A549 (cell line): ENCODE measurements around the gene MYO15A. TPM values are rescaled to one million over a fixed set of nuclear protein-coding genes. Genes with fewer than 3 reads are reported as not detected.

ENCODE experiments used
- ATAC-seq, 2 experiments: fragments of 200-7000 bp in 1 of 2; fragments of >200 bp in 1 of 2; cut with Nextera tagmentation in 1 of 2; cut with Tn5 transposase in 1 of 2; 3 replicates each; pipeline versions ENCODE4 v1.8.0 to v1.9.1; 2018 to 2020; ENCODE audit warnings: mild to moderate bottlenecking in 1 of 2, moderate library complexity in 1 of 2
- CTCF ChIA-PET: fragments of 300-600 bp; sonication (Branson Sonifier 250); formaldehyde crosslinking; extraction: SDS; loops from one replicate; lab custom pipeline; 2021; ENCODE audit warnings: antibody characterized with exemption, inconsistent platforms; lab: Yijun Ruan, JAX
- POLR2A ChIA-PET: fragments of 350-600 bp; formaldehyde crosslinking; extraction: SDS; loops from one replicate; lab custom pipeline; 2021; ENCODE audit warnings: antibody characterized with exemption, inconsistent platforms; lab: Yijun Ruan, JAX
- DNase-seq, 2 experiments: peaks; one replicate each; pipeline versions ENCODE4 v3.0.0 to v3.0.0-alpha.2; 2011 to 2016; ENCODE audit warnings: low read depth in 1 of 2, low spot score in 1 of 2
- FAIRE-seq: peaks from 2 replicates; lab custom pipeline; 2011; peaks lifted over from hg19 to GRCh38; lab: Jason Lieb, UNC
- H3K27ac ChIP-seq, 2 experiments: fragments of >200 bp; sonication (Bioruptor Twin); formaldehyde crosslinking; 3 replicates each; pipeline ENCODE4 v1.5.1; 2016 to 2017
- H3K4me1 ChIP-seq: fragments of >200 bp; sonication (Bioruptor Twin); formaldehyde crosslinking; 3 replicates; pipeline ENCODE4 v1.6.1; 2016
- H3K4me2 ChIP-seq: fragments of >200 bp; sonication (Bioruptor Twin); formaldehyde crosslinking; 3 replicates; pipeline ENCODE4 v1.6.1; 2016
- H3K4me3 ChIP-seq: fragments of >200 bp; sonication (Bioruptor Twin); formaldehyde crosslinking; 3 replicates; pipeline ENCODE4 v1.5.1; 2016
- H3K9me3 ChIP-seq: fragments of >200 bp; sonication (Bioruptor Twin); formaldehyde crosslinking; 3 replicates; pipeline ENCODE4 v1.6.1; 2016
- CBX2 ChIP-seq: fragments of 200-600 bp; sonication (generic); IDR thresholded peaks from 2 replicates; pipeline ENCODE4 v1.6.1; 2016; ENCODE audit warnings: low read depth, mild to moderate bottlenecking, borderline replicate concordance
- ESRRA ChIP-seq: fragments of 150-350 bp; IDR thresholded peaks from 2 replicates; pipeline ENCODE4 v1.6.1; 2014; ENCODE audit warnings: mild to moderate bottlenecking, low read length, borderline replicate concordance
- FOSB ChIP-seq: fragments of 250-450 bp; sonication (Bioruptor Pico); IDR thresholded peaks from 2 replicates; pipeline ENCODE4 v1.5.0; 2020; ENCODE audit warnings: mild to moderate bottlenecking, moderate library complexity
- GATA3 ChIP-seq: IDR thresholded peaks from 2 replicates; pipeline ENCODE4 v1.6.1; 2012; ENCODE audit warnings: borderline replicate concordance
- HOXB13 ChIP-seq: fragments of 250-450 bp; sonication (Bioruptor Pico); IDR thresholded peaks from 2 replicates; pipeline ENCODE4 v1.5.0; 2020; ENCODE audit warnings: low read depth, mild to moderate bottlenecking, moderate library complexity
- JUN ChIP-seq, 2 experiments: fragments of >200 bp; sonication (Bioruptor Twin); formaldehyde crosslinking; IDR thresholded peaks; 2 replicates in 1 of 2; 3 replicates in 1 of 2; pipeline ENCODE4 v1.6.1; 2016 to 2017
- JUNB ChIP-seq: fragments of >200 bp; sonication (Bioruptor Twin); formaldehyde crosslinking; IDR thresholded peaks from 2 replicates; pipeline ENCODE4 v1.6.1; 2016
- KDM1A ChIP-seq: fragments of 200-600 bp; sonication (generic); IDR thresholded peaks from 2 replicates; pipeline ENCODE4 v1.6.1; 2016; ENCODE audit warnings: low read depth, mild to moderate bottlenecking
- KDM5A ChIP-seq: fragments of 200-600 bp; sonication (generic); IDR thresholded peaks from 2 replicates; pipeline ENCODE4 v1.6.1; 2016; ENCODE audit warnings: antibody characterized with exemption, mild to moderate bottlenecking
- MAX ChIP-seq: IDR thresholded peaks from 2 replicates; pipeline ENCODE4 v1.6.1; 2012
- MYC ChIP-seq: IDR thresholded peaks from 2 replicates; pipeline ENCODE4 v1.6.1; 2012; ENCODE audit warnings: mild to moderate bottlenecking, inconsistent platforms, low read length, improper control_type of control experiment, borderline replicate concordance
- PBX3 ChIP-seq: IDR thresholded peaks from 2 replicates; pipeline ENCODE4 v1.6.1; 2012
- PHF8 ChIP-seq: fragments of 200-600 bp; sonication (generic); IDR thresholded peaks from 2 replicates; pipeline ENCODE4 v1.6.1; 2016; ENCODE audit warnings: low read depth, mild to moderate bottlenecking, antibody characterized with exemption, moderate library complexity, borderline replicate concordance
- RAD21 ChIP-seq, 2 experiments: fragments of >200 bp in 1 of 2; sonication (Bioruptor Twin) in 1 of 2; formaldehyde crosslinking in 1 of 2; IDR thresholded peaks in 1 of 2; conservative IDR thresholded peaks in 1 of 2; 2 replicates in 1 of 2; 3 replicates in 1 of 2; pipeline ENCODE4 v1.6.1; 2012 to 2018; ENCODE audit warnings: inconsistent platforms in 1 of 2
- RFX5 ChIP-seq: fragments of 450-650 bp; IDR thresholded peaks from 2 replicates; pipeline ENCODE4 v1.7.1; 2014; ENCODE audit warnings: antibody characterized with exemption, mild to moderate bottlenecking, moderate library complexity
- SMC3 ChIP-seq: fragments of >200 bp; sonication (Bioruptor Twin); formaldehyde crosslinking; IDR thresholded peaks from 3 replicates; pipeline ENCODE4 v1.6.1; 2018; ENCODE audit warnings: inconsistent platforms
- TP53 ChIP-seq: fragments of 250-450 bp; sonication (Bioruptor Pico); IDR thresholded peaks from 2 replicates; pipeline ENCODE4 v1.5.0; 2021; ENCODE audit warnings: mild to moderate bottlenecking, moderate library complexity
- ZC3H11A ChIP-seq: fragments of 450-650 bp; IDR thresholded peaks from 2 replicates; pipeline ENCODE4 v1.6.1; 2014; ENCODE audit warnings: antibody characterized with exemption, mild to moderate bottlenecking
- ZFP36 ChIP-seq: fragments of 450-650 bp; IDR thresholded peaks from 2 replicates; pipeline ENCODE4 v1.6.1; 2014; ENCODE audit warnings: borderline replicate concordance; ENCODE audit not compliant: partially characterized antibody
- ZSCAN20 ChIP-seq: fragments of 250-450 bp; sonication (Bioruptor Pico); IDR thresholded peaks from 2 replicates; pipeline ENCODE4 v1.8.0; 2022; ENCODE audit warnings: mild to moderate bottlenecking, moderate library complexity
- WGBS: methylation state at CpG from one replicate; pipeline ENCODE4 v1.1.6; 2017; ENCODE audit errors: missing lambda C conversion rate; 5-methylcytosine and 5-hydroxymethylcytosine counted together
- polyA plus RNA-seq, 4 experiments: library from polyadenylated mRNA; depleted of rRNA in 3 of 4; stranded (reverse); fragments of >200 nt; fragmentation: RNase III in 1 of 4; extraction: RNeasy Plus Mini Kit Qiagen cat#74134 plus additional on column Dnase treatment in 1 of 4; gene quantifications; 2 replicates in 3 of 4; 3 replicates in 1 of 4; pipeline ENCODE4 v1.2.3, GENCODE V29; 2011 to 2017
- TF ChIP-seq, protein P1 (sequence below): fragments of >200 bp; sonication (Bioruptor Twin); formaldehyde crosslinking; IDR thresholded peaks from 3 replicates; pipeline ENCODE4 v1.6.1; 2016
- TF ChIP-seq, protein P2 (sequence below): fragments of 150-350 bp; IDR thresholded peaks from 2 replicates; pipeline ENCODE4 v1.6.1; 2014; ENCODE audit warnings: low read depth, mild to moderate bottlenecking, low read length

Gene MYO15A
- polyA plus RNA-seq, 2 of the 4 experiments (the other 2 are of a cell fraction), result 0.22 to 0.26 TPM

GRCh38 chr17:18176176-18176575 lies 67.6 kb downstream of the MYO15A start:
- Histone ChIP-seq H3K4me1 (no peaks in the 10 kb centered on the region), H3K9me3 (no peaks in the 10 kb centered on the region), H3K4me2 (no peak overlapping the region), H3K4me3 (no peak overlapping the region)
- DNase-seq, result no peak
- ChIA-PET POLR2A (no interaction called here), CTCF (interaction anchor here (1.0 to 1.6 kb wide), 3 partner anchors 10 to 41 kb away, joined by 4 to 5 read pairs (median 4); no protein-coding TSS in a partner anchor)
- no peak for FAIRE-seq
- ATAC-seq, result no peak
- WGBS, result 71% methylated on average over 7 of the region's 7 CpGs
- no peak for TF ChIP-seq CBX2
- TF ChIP-seq PBX3, result no peak
- no peak for TF ChIP-seq TP53 (CRISPR knock-in tag)
- TF ChIP-seq GATA3, result no peak
- no peak for TF ChIP-seq RAD21 (conservative IDR thresholded peaks at IDR 0.05 in 1 of 2, IDR thresholded peaks at IDR 0.05 in 1 of 2)
- TF ChIP-seq ZC3H11A, result no peak
- TF ChIP-seq KDM5A, result no peak
- TF ChIP-seq FOSB (CRISPR knock-in tag), result no peak
- TF ChIP-seq, protein P1, sequence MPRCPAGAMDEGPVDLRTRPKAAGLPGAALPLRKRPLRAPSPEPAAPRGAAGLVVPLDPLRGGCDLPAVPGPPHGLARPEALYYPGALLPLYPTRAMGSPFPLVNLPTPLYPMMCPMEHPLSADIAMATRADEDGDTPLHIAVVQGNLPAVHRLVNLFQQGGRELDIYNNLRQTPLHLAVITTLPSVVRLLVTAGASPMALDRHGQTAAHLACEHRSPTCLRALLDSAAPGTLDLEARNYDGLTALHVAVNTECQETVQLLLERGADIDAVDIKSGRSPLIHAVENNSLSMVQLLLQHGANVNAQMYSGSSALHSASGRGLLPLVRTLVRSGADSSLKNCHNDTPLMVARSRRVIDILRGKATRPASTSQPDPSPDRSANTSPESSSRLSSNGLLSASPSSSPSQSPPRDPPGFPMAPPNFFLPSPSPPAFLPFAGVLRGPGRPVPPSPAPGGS, result no peak
- TF ChIP-seq MAX, result no peak
- TF ChIP-seq JUNB, result no peak
- no peak for TF ChIP-seq JUN (IDR thresholded peaks at IDR 0.05)
- TF ChIP-seq KDM1A, result no peak
- no peak for TF ChIP-seq ZSCAN20
- no peak for TF ChIP-seq PHF8
- TF ChIP-seq, protein P2, sequence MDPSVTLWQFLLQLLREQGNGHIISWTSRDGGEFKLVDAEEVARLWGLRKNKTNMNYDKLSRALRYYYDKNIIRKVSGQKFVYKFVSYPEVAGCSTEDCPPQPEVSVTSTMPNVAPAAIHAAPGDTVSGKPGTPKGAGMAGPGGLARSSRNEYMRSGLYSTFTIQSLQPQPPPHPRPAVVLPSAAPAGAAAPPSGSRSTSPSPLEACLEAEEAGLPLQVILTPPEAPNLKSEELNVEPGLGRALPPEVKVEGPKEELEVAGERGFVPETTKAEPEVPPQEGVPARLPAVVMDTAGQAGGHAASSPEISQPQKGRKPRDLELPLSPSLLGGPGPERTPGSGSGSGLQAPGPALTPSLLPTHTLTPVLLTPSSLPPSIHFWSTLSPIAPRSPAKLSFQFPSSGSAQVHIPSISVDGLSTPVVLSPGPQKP, result no peak
- TF ChIP-seq, all 56 proteins: peak for 0
- H3K27ac ChIP-seq, result no peak overlapping the region

DNA sequence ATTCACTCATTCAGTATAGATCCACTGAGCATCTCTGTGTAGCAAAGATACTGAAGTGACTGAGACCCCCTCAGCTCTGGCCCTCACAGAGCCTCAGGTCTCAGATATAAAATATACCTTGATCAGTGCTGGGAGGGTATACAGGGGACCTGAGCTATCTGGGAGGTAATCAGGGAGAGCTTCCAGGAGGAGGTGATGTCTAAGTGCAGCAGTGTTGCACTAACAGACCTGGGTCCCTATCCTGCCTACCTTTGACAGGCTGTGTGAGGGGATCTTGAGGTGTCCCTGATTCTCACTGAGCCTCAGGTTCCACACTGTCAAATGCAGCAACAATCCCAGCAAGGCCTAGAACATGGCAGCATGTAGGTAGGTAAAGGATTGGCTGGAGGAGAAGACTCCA lies 68.6 kb downstream of the MYO15A start:
- Histone ChIP-seq H3K4me3 (no peak overlapping the region), H3K27ac (no peak overlapping the region), H3K9me3 (no peaks in the 10 kb centered on the region), H3K4me1 (peaks cover 8% of the 10 kb centered on the region), H3K4me2 (no peak overlapping the region)
- ChIA-PET POLR2A (no interaction called here), CTCF (interaction anchor here (0.6 to 1.3 kb wide), 4 partner anchors 16 to 40 kb away, joined by 3 to 4 read pairs (median 4); no protein-coding TSS in a partner anchor)
- TF ChIP-seq HOXB13 (CRISPR knock-in tag), result no peak
- TF ChIP-seq ZFP36, result peak; percentile 89
- DNase-seq, result no peak
- FAIRE-seq, result no peak
- ATAC-seq, result no peak

DNA sequence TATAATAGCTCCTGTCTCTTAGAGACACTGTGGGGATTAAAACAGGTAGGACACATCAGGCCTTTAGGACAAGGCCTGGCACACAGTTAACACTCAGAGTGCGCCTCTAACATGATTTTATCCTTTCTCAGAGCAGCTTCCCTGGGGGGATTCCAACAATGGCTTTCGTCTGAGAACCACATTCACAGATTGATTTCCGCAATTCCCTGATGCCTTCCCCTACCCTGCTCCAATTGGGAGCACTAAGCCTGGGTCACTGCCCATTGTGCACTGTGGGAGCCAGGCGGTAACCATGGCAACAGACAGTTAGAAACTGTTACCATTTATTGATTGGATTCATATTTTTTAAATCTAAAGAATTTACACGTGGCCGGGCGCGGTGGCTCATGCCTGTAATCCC lies 69.2 kb downstream of the MYO15A start:
- no peak overlapping the region for H3K4me2 ChIP-seq
- POLR2A ChIA-PET, result no interaction called here

More for the DNA sequence above, 69.2 kb downstream of the MYO15A start:
- no peak overlapping the region for H3K4me3 ChIP-seq
- DNase-seq (no peak), ATAC-seq (no peak), FAIRE-seq (no peak)
- no peaks in the 10 kb centered on the region for H3K9me3 ChIP-seq
- peaks cover 11% of the 10 kb centered on the region for H3K4me1 ChIP-seq
- H3K27ac ChIP-seq, result no peak overlapping the region
- TF ChIP-seq, protein P1, result no peak
- no peak for TF ChIP-seq SMC3
- no peak for TF ChIP-seq MYC
- TF ChIP-seq ESRRA, result no peak
- no peak for TF ChIP-seq RFX5
- no peak for TF ChIP-seq KDM1A
- TF ChIP-seq JUNB, result no peak
- TF ChIP-seq ZFP36, result no peak
- CTCF ChIA-PET, result interaction anchor here (1.3 kb wide), 2 partner anchors 17 to 22 kb away, joined by 4 read pairs; no protein-coding TSS in a partner anchor
- 91% methylated on average over 8 of the region's 8 CpGs for WGBS
